Adrenal gland (tissue), 12 donors: ENCODE measurements around the gene SNRPD1. TPM values are rescaled to one million over a fixed set of nuclear protein-coding genes. Genes with fewer than 3 reads are reported as not detected.
A peak's percentile ranks its signal among the peaks of the same experiment; 100 is the strongest.

Experiments
- DNase-seq, 7 donors: peaks; one replicate each; pipeline ENCODE4 v3.0.0-alpha.2; 2019 to 2020
- H3K27ac ChIP-seq, 5 donors: fragments of 200-600 bp; sonication (generic) in 4 of 5; 1 replicate in 3 of 5; 2 replicates in 2 of 5; pipeline versions ENCODE4 v1.5.1 to v1.8.0; 2016 to 2020; ENCODE audit warnings: mild to moderate bottlenecking in 1 of 5
- H3K27me3 ChIP-seq: fragments of 200-600 bp; 2 replicates; pipeline ENCODE4 v1.8.0; 2021
- H3K36me3 ChIP-seq, 2 donors: fragments of 200-600 bp; replicated peaks in 1 of 2; 1 replicate in 1 of 2; 2 replicates in 1 of 2; pipeline versions ENCODE4 v1.5.1 to v1.8.0; 2018 to 2022
- H3K4me1 ChIP-seq, 2 donors: fragments of 200-600 bp; replicated peaks in 1 of 2; 1 replicate in 1 of 2; 2 replicates in 1 of 2; pipeline versions ENCODE4 v1.5.1 to v1.8.0; 2018 to 2021
- H3K4me3 ChIP-seq, 4 donors: fragments of 200-600 bp; sonication (generic) in 3 of 4; one replicate each; pipeline ENCODE4 v1.5.1; 2016 to 2018
- H3K9me3 ChIP-seq, 3 donors: fragments of 200-600 bp; sonication (generic) in 1 of 3; replicated peaks in 1 of 3; 1 replicate in 2 of 3; 2 replicates in 1 of 3; pipeline versions ENCODE4 v1.5.1 to v1.8.0; 2016 to 2021
- CTCF ChIP-seq, 6 experiments: fragments of 450-650 bp in 4 of 6; fragments of 200-600 bp in 2 of 6; sonication (generic) in 1 of 6; IDR thresholded peaks; 1 replicate in 5 of 6; 2 replicates in 1 of 6; pipeline versions ENCODE4 v1.5.1 to v1.8.0; 2016 to 2021; ENCODE audit warnings: antibody characterized with exemption in 6 of 6, mild to moderate bottlenecking in 2 of 6, moderate library complexity in 1 of 6
- POLR2A ChIP-seq, 2 donors: fragments of 450-650 bp; IDR thresholded peaks; one replicate each; pipeline ENCODE4 v1.6.1; 2017; ENCODE audit warnings: antibody characterized with exemption in 2 of 2, mild to moderate bottlenecking in 2 of 2, moderate library complexity in 1 of 2
- WGBS, 4 donors: extraction: QIAGEN DNeasy Blood & Tissue Kit in 2 of 4; methylation state at CpG; one replicate each; pipeline versions ENCODE4 v1.1.5 to v1.1.7; 2013 to 2017; 5-methylcytosine and 5-hydroxymethylcytosine counted together
- intact Hi-C, 2 donors: fragments of 100-400 bp; cut with DNase I; formaldehyde crosslinking; loops; one replicate each; pipeline versions ENCODE4 v1.14.1 to v1.15.0; 2022 to 2023
- polyA plus RNA-seq, 3 donors: library from polyadenylated mRNA; stranded (reverse); fragments of 200-250 nt in 2 of 3; fragments of 350-450 nt in 1 of 3; fragmentation: Illumina TruSeq in 1 of 3; extraction: RNeasy Lipid Tissue Mini Kit (QIAGEN cat#74804) in 1 of 3; gene quantifications; one replicate each; pipeline ENCODE4 v1.2.3, GENCODE V29; 2013 to 2014
- total RNA-seq, 9 donors: library from RNA; depleted of rRNA in 4 of 9; stranded (reverse); fragments of >200 nt in 4 of 9; fragments of 120-200 nt in 1 of 9; fragmentation: NEBNext Ultra II Directional in 1 of 9; extraction: Animal tissue kit (Norgen Biotek cat#: 25700) in 1 of 9; gene quantifications; one replicate each; pipeline versions ENCODE4 v1.1.0 to v1.2.4, GENCODE V29; 2013 to 2023
- donor health status: healthy with polysubstance abuse.
- donor health status: Bipolar disorder and iron deficiency.
- donor health status: DM: yes; HTN: yes; CAD: no.
- donor health status: DM: no; HTN: no; CAD: no.
- donor health status: DM: no; HTN: no; CAD: no.
- donor health status: DM: yes; HTN: yes; CAD: no.

Gene SNRPD1
- total and polyA plus RNA-seq, 12 donors: 2.6 to 104 (median 18.6) TPM

- H3K4me1 ChIP-seq: no peaks in the 10 kb centered on the region
- peaks cover 0 to 5% of the 10 kb centered on the region in 2 donors for H3K36me3 ChIP-seq
- no peak for DNase-seq
- no peak for TF ChIP-seq POLR2A (IDR thresholded peaks at IDR 0.05)
- no peak for TF ChIP-seq CTCF (IDR thresholded peaks at IDR 0.05)
- H3K4me3 ChIP-seq: no peak overlapping the region
- no peaks in the 10 kb centered on the region for H3K9me3 ChIP-seq
- intact Hi-C loops: no loop called here
- H3K27me3 ChIP-seq: no peaks in the 10 kb centered on the region
- no peak overlapping the region for H3K27ac ChIP-seq
Measured at GRCh38 chr18:21656402-21656801, 44.3 kb downstream of the SNRPD1 start.

- TF ChIP-seq POLR2A (IDR thresholded peaks at IDR 0.05): no peak
- no peak for TF ChIP-seq CTCF (IDR thresholded peaks at IDR 0.05)
Measured at GRCh38 chr18:21660078-21660477, 48.0 kb downstream of the SNRPD1 start.

GRCh38 chr18:21662581-21662980, 50.5 kb downstream of the SNRPD1 start:
- peaks cover 0 to 5% of the 10 kb centered on the region in 2 donors for H3K36me3 ChIP-seq
- intact Hi-C loops: no loop called here
- no peak overlapping the region for H3K27ac ChIP-seq
- H3K27me3 ChIP-seq: no peaks in the 10 kb centered on the region
- WGBS, 4 donors: 86 to 95% (median 92%) methylated on average over 9 of the region's 9 CpGs
- H3K9me3 ChIP-seq: no peaks in the 10 kb centered on the region
- no peaks in the 10 kb centered on the region for H3K4me1 ChIP-seq
- H3K4me3 ChIP-seq: no peak overlapping the region
- no peak for DNase-seq
- TF ChIP-seq POLR2A (IDR thresholded peaks at IDR 0.05) (no peak), CTCF (IDR thresholded peaks at IDR 0.05) (no peak)

More at GRCh38 chr18:21660078-21660477, 48.0 kb downstream of the SNRPD1 start:
- no peak overlapping the region for H3K4me3 ChIP-seq
- no peak for DNase-seq
- H3K4me1 ChIP-seq: no peaks in the 10 kb centered on the region
- H3K36me3 ChIP-seq: peaks cover 0 to 5% of the 10 kb centered on the region in 2 donors
- no peaks in the 10 kb centered on the region for H3K27me3 ChIP-seq
- 80 to 100% (median 89%) methylated on average over 2 of the region's 2 CpGs for WGBS, 4 donors
- intact Hi-C loops: no loop called here
- no peak overlapping the region for H3K27ac ChIP-seq
- no peaks in the 10 kb centered on the region for H3K9me3 ChIP-seq

- Histone ChIP-seq H3K27ac (no peak overlapping the region), H3K36me3 (peaks cover 0 to 5% of the 10 kb centered on the region in 2 donors), H3K9me3 (no peaks in the 10 kb centered on the region), H3K4me1 (no peaks in the 10 kb centered on the region), H3K27me3 (no peaks in the 10 kb centered on the region), H3K4me3 (no peak overlapping the region)
- intact Hi-C loops: no loop called here
- 61 to 96% (median 68%) methylated on average over 7 of the region's 7 CpGs for WGBS, 4 donors
- TF ChIP-seq POLR2A (IDR thresholded peaks at IDR 0.05) (no peak), CTCF (IDR thresholded peaks at IDR 0.05) (no peak)
- peak; percentile 27 to 74 (median 56) for DNase-seq
Measured at GRCh38 chr18:21663578-21663977, 51.5 kb downstream of the SNRPD1 start.
